Fibroblast of lung (primary cell): ENCODE results near the gene MEIOB. TPM values are rescaled to one million over a fixed set of nuclear protein-coding genes. Genes with fewer than 3 reads are reported as not detected.

Experiments
- DNase-seq, 2 donors: peaks; one replicate each; pipeline versions ENCODE4 v3.0.0 to v3.0.0-alpha.2; 2010; ENCODE audit warnings: low read depth in 2 of 2
- H2AFZ ChIP-seq: 2 replicates; pipeline ENCODE4 v1.5.1; 2012; ENCODE audit warnings: low read length, control low read depth, inconsistent platforms
- H3K27ac ChIP-seq: 2 replicates; pipeline ENCODE4 v1.5.1; 2011; ENCODE audit warnings: low read length, control low read depth; ENCODE audit not compliant: insufficient read depth
- H3K27me3 ChIP-seq: 2 replicates; pipeline ENCODE4 v1.5.1; 2011; ENCODE audit warnings: mild to moderate bottlenecking, low read length; ENCODE audit not compliant: control insufficient read depth, insufficient read depth
- H3K36me3 ChIP-seq: 2 replicates; pipeline ENCODE4 v1.5.1; 2011; ENCODE audit warnings: low read length; ENCODE audit not compliant: control insufficient read depth, insufficient read depth
- H3K4me1 ChIP-seq: 2 replicates; pipeline ENCODE4 v1.5.1; 2011; ENCODE audit warnings: low read length; ENCODE audit not compliant: control insufficient read depth, insufficient read depth; ENCODE audit errors: extremely low read depth
- H3K4me2 ChIP-seq: 2 replicates; pipeline ENCODE4 v1.5.1; 2011; ENCODE audit warnings: low read length, control low read depth; ENCODE audit not compliant: insufficient read depth; ENCODE audit errors: extremely low read depth
- H3K4me3 ChIP-seq, 4 experiments: fragments of 200-600 bp in 1 of 4; sonication (generic) in 1 of 4; replicated peaks in 1 of 4; 2 replicates each; pipeline ENCODE4 v1.5.1; 2011 to 2016; ENCODE audit warnings: low read length in 4 of 4, low read depth in 3 of 4, mild to moderate bottlenecking in 3 of 4, control low read depth in 2 of 4, inconsistent platforms in 1 of 4, mixed read lengths in 1 of 4; ENCODE audit not compliant: insufficient read depth in 1 of 4; ENCODE audit errors: control extremely low read depth in 1 of 4
- H3K79me2 ChIP-seq: 2 replicates; pipeline ENCODE4 v1.5.1; 2012; ENCODE audit warnings: mild to moderate bottlenecking, low read length, inconsistent platforms; ENCODE audit not compliant: control insufficient read depth, insufficient read depth
- H3K9ac ChIP-seq: 2 replicates; pipeline ENCODE4 v1.5.1; 2011; ENCODE audit warnings: mild to moderate bottlenecking, low read length, control low read depth; ENCODE audit not compliant: insufficient read depth
- H3K9me3 ChIP-seq: 2 replicates; pipeline ENCODE4 v1.5.1; 2012; ENCODE audit warnings: low read depth, low read length; ENCODE audit not compliant: control insufficient read depth, insufficient read depth
- H4K20me1 ChIP-seq: 2 replicates; pipeline ENCODE4 v1.5.1; 2011; ENCODE audit warnings: low read length; ENCODE audit not compliant: control insufficient read depth, insufficient read depth; ENCODE audit errors: extremely low read depth
- EZH2 ChIP-seq: IDR thresholded peaks from 2 replicates; pipeline ENCODE4 v1.5.1; 2012; ENCODE audit warnings: low read length, control low read depth, mild to moderate bottlenecking; ENCODE audit errors: missing control alignments
- polyA plus RNA-seq, 2 donors: library from polyadenylated mRNA; depleted of rRNA in 1 of 2; stranded (reverse) in 1 of 2; unstranded in 1 of 2; fragments of >200 nt; gene quantifications; 2 replicates each; pipeline ENCODE4 v1.2.1, GENCODE V29; 2011 to 2012; ENCODE audit warnings: missing spikeins in 1 of 2
- total RNA-seq: library from RNA; depleted of rRNA; stranded (reverse); fragments of >200 nt; gene quantifications from 2 replicates; pipeline ENCODE4 v1.2.1, GENCODE V29; 2014
- TF ChIP-seq, protein P1 (sequence below), 2 donors: IDR thresholded peaks in 1 of 2; conservative IDR thresholded peaks in 1 of 2; 1 replicate in 1 of 2; 2 replicates in 1 of 2; pipeline ENCODE4 v1.5.1; 2011 to 2012; ENCODE audit warnings: low read length in 2 of 2, control low read depth in 1 of 2, inconsistent platforms in 1 of 2, low read depth in 1 of 2, mild to moderate bottlenecking in 1 of 2

Gene MEIOB
- total and polyA plus RNA-seq, 2 donors (not counting 1 experiment from before 2014, with no cell fraction given) = not detected

DNA sequence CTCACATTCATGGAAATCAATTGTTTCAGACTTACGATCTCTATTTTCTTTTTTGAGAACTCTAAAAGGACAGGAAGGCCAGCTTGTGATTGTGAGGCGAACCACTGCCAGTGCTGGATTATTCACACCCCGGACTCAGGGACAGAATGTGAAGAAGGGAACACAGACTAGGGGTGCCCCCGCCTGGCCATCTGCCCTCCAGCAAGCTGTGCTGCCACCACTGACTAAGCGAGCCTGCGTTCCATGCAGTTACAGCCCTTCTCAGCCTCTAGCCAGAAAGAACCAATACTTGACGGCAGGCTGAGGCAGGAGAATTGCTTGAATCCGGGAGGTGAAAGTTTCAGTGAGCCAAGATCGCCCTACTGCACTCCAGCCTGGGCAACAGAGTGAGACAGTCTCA, 48.1 kb downstream of the MEIOB start:
- no peaks in the 10 kb centered on the region for H3K27me3 ChIP-seq
- H3K4me2 ChIP-seq = no peak overlapping the region
- TF ChIP-seq EZH2 = no peak
- TF ChIP-seq, protein P1, sequence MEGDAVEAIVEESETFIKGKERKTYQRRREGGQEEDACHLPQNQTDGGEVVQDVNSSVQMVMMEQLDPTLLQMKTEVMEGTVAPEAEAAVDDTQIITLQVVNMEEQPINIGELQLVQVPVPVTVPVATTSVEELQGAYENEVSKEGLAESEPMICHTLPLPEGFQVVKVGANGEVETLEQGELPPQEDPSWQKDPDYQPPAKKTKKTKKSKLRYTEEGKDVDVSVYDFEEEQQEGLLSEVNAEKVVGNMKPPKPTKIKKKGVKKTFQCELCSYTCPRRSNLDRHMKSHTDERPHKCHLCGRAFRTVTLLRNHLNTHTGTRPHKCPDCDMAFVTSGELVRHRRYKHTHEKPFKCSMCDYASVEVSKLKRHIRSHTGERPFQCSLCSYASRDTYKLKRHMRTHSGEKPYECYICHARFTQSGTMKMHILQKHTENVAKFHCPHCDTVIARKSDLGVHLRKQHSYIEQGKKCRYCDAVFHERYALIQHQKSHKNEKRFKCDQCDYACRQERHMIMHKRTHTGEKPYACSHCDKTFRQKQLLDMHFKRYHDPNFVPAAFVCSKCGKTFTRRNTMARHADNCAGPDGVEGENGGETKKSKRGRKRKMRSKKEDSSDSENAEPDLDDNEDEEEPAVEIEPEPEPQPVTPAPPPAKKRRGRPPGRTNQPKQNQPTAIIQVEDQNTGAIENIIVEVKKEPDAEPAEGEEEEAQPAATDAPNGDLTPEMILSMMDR (conservative IDR thresholded peaks at IDR 0.05 in 1 of 2, IDR thresholded peaks at IDR 0.05 in 1 of 2; ENCODE audit: low read depth in 1 of 2, low read length in 2 of 2) = peak in 1 of 2 donors; percentile 35
- peak; percentile 47 to 56 for DNase-seq
- peaks cover 2% of the 10 kb centered on the region for H3K4me1 ChIP-seq
- H3K79me2 ChIP-seq = peaks cover 18% of the 10 kb centered on the region
- H3K9me3 ChIP-seq = no peaks in the 10 kb centered on the region
- no peak overlapping the region for H3K27ac ChIP-seq
- H4K20me1 ChIP-seq = no peaks in the 10 kb centered on the region
- no peak overlapping the region for H3K9ac ChIP-seq
- no peak overlapping the region for H2AFZ ChIP-seq
- H3K4me3 ChIP-seq = no peak overlapping the region
- peaks cover 5% of the 10 kb centered on the region for H3K36me3 ChIP-seq

DNA sequence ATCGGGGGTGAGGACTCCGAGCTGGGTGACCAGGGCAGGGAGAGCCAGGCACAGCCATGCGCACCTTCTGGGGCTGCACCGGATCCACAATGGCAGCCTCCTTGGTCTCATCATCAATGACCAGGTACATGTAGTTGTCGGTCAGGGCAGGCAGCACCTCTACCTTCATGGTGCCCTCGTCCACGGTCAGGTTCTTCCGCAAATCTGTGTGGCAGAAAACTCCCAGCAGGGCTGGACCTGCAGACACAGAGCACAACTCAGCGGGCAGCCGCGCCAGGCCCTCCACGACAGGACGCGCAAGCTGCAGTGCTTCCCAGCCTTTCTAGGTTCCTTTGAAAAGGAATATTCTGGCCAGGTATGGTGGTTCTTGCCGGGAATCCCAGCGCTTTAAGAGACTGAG, 49.2 kb downstream of the MEIOB start:
- Histone ChIP-seq H2AFZ (no peak overlapping the region), H3K9me3 (no peaks in the 10 kb centered on the region), H3K9ac (no peak overlapping the region), H3K4me2 (no peak overlapping the region), H3K27ac (no peak overlapping the region), H3K79me2 (peaks cover 10% of the 10 kb centered on the region), H3K4me1 (no peaks in the 10 kb centered on the region), H3K36me3 (peaks cover 5% of the 10 kb centered on the region), H3K4me3 (no peak overlapping the region), H4K20me1 (no peaks in the 10 kb centered on the region), H3K27me3 (no peaks in the 10 kb centered on the region)
- DNase-seq = no peak
- TF ChIP-seq, protein P1 (conservative IDR thresholded peaks at IDR 0.05 in 1 of 2, IDR thresholded peaks at IDR 0.05 in 1 of 2; ENCODE audit: low read depth in 1 of 2, low read length in 2 of 2) = no peak

DNA sequence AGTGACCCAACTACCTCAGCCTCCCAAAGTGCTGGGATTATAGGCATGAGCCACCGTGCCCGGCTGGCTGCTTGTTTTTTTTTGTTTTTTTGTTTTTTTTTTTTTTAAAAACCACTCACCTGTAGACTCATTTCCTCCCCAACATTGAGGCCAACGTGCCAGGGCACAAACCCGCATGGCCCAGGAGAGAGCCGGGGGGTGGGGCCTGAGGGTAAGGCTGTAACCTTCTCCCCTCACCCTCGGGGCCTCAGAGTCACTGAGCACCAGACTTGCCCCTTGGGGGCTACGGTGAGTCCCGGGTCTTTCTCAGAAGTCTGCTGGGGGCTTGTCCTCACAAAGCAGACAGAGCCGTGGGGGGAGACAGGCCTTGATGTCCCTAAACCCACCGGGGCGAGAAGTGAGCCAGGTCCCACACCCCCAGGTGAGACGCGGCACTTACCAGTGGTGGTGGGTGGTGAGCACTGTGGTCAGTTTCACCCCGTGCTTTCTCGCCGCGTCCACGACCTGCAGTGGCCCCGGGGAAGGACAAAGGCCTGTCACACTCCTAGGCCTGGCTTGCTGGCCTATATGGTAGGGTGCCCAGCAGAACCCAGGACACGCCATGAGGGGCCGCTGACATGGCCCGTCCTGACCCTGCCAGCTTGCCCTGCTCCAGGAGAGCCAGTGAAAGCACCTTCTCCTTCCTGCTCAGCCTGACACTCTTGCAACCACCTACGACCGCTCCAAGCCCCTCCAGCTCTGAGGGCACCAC, 49.9 kb downstream of the MEIOB start:
- Histone ChIP-seq H4K20me1 (no peaks in the 10 kb centered on the region), H3K27me3 (no peaks in the 10 kb centered on the region), H3K9me3 (no peaks in the 10 kb centered on the region), H3K4me2 (no peak overlapping the region), H3K27ac (no peak overlapping the region), H3K4me3 (no peak overlapping the region), H3K79me2 (peaks cover 2% of the 10 kb centered on the region), H3K36me3 (peaks cover 5% of the 10 kb centered on the region), H2AFZ (no peak overlapping the region), H3K9ac (no peak overlapping the region), H3K4me1 (no peaks in the 10 kb centered on the region)
- DNase-seq = no peak
- no peak for TF ChIP-seq EZH2
